Common myeloid progenitor, CD34-positive (primary cell): ENCODE data around the gene MBD6.

Experiments used
- CTCF ChIA-PET: fragments of 350-600 bp; sonication (Branson Sonifier 250); formaldehyde crosslinking; loops from one replicate; lab custom pipeline; 2021; ENCODE audit warnings: antibody characterized with exemption; lab: Charles Lee
- POLR2A ChIA-PET: fragments of 350-600 bp; sonication (Branson Sonifier 250); formaldehyde crosslinking; loops from one replicate; lab custom pipeline; 2021; ENCODE audit warnings: antibody characterized with exemption; lab: Charles Lee
- DNase-seq, 3 donors: peaks; one replicate each; pipeline versions ENCODE4 v3.0.0 to v3.0.0-alpha.2; 2013
- H3K27ac ChIP-seq, 2 experiments: 1 replicate in 1 of 2; 2 replicates in 1 of 2; pipeline ENCODE4 v1.7.0; 2013; ENCODE audit warnings: inconsistent platforms in 2 of 2, low read length in 2 of 2, mild to moderate bottlenecking in 2 of 2, low read depth in 1 of 2, moderate library complexity in 1 of 2; ENCODE audit not compliant: severe bottlenecking in 2 of 2, insufficient read depth in 1 of 2, poor library complexity in 1 of 2
- H3K27me3 ChIP-seq, 5 experiments: replicated peaks in 2 of 5; 1 replicate in 3 of 5; 2 replicates in 2 of 5; pipeline versions ENCODE4 v1.6.1 to v1.7.0; 2013; ENCODE audit warnings: low read length in 4 of 5, mild to moderate bottlenecking in 2 of 5, moderate library complexity in 2 of 5, inconsistent platforms in 1 of 5; ENCODE audit not compliant: insufficient read depth in 5 of 5, control insufficient read depth in 4 of 5
- H3K36me3 ChIP-seq, 4 experiments: 1 replicate in 2 of 4; 2 replicates in 2 of 4; pipeline versions ENCODE4 v1.6.1 to v1.7.0; 2013; ENCODE audit warnings: low read length in 3 of 4, control low read depth in 1 of 4, mild to moderate bottlenecking in 1 of 4; ENCODE audit not compliant: control insufficient read depth in 4 of 4, insufficient read depth in 4 of 4
- H3K4me1 ChIP-seq, 4 experiments: 1 replicate in 3 of 4; 2 replicates in 1 of 4; pipeline versions ENCODE4 v1.6.1 to v1.7.1; 2013; ENCODE audit warnings: low read length in 3 of 4, mild to moderate bottlenecking in 3 of 4, control low read depth in 1 of 4, inconsistent platforms in 1 of 4, moderate library complexity in 1 of 4; ENCODE audit not compliant: control insufficient read depth in 4 of 4, insufficient read depth in 4 of 4; ENCODE audit errors: control extremely low read depth in 1 of 4
- H3K4me3 ChIP-seq, 7 experiments: 1 replicate in 4 of 7; 2 replicates in 3 of 7; pipeline versions ENCODE4 v1.5.1 to v1.7.0; 2013; ENCODE audit warnings: mild to moderate bottlenecking in 7 of 7, low read length in 6 of 7, moderate library complexity in 6 of 7, inconsistent platforms in 2 of 7, low read depth in 2 of 7, control low read depth in 1 of 7; ENCODE audit not compliant: insufficient read depth in 4 of 7, control insufficient read depth in 1 of 7; ENCODE audit errors: extremely low read depth in 1 of 7
- H3K9me3 ChIP-seq, 5 experiments: 1 replicate in 4 of 5; 2 replicates in 1 of 5; pipeline versions ENCODE4 v1.6.1 to v1.7.1; 2013; ENCODE audit warnings: low read length in 4 of 5, mild to moderate bottlenecking in 2 of 5, inconsistent platforms in 1 of 5, low read depth in 1 of 5, moderate library complexity in 1 of 5; ENCODE audit not compliant: control insufficient read depth in 4 of 5, insufficient read depth in 2 of 5; ENCODE audit errors: control extremely low read depth in 1 of 5
- WGBS: methylation state at CpG from one replicate; pipeline ENCODE4 v1.1.5; 2013; ENCODE audit not compliant: insufficient coverage; 5-methylcytosine and 5-hydroxymethylcytosine counted together

Gene MBD6

GRCh38 chr12:57552306-57552651 is 29.7 kb downstream of the MBD6 start:
- ChIA-PET POLR2A (no interaction called here), CTCF (interaction anchor here (0.9 to 2.6 kb wide), 5 partner anchors 10 to 32 kb away, joined by 3 to 12 read pairs (median 3); no protein-coding TSS in a partner anchor)

GRCh38 chr12:57552835-57553313 is 30.2 kb downstream of the MBD6 start:
- CTCF ChIA-PET, result interaction anchor here (0.9 to 2.6 kb wide), 5 partner anchors 10 to 32 kb away, joined by 3 to 12 read pairs (median 3); no protein-coding TSS in a partner anchor
- Histone ChIP-seq H3K27me3 (peaks cover 0 to 32% (median 6%) of the 10 kb centered on the region in 5 experiments), H3K36me3 (no peaks in the 10 kb centered on the region), H3K4me3 (no peak overlapping the region), H3K27ac (peak overlapping the region in 1 of 2 experiments; percentile 45), H3K4me1 (peaks cover 0 to 13% (median 4%) of the 10 kb centered on the region in 4 experiments), H3K9me3 (no peaks in the 10 kb centered on the region)
- 67% methylated on average over 2 of the region's 6 CpGs for WGBS
- POLR2A ChIA-PET, result interaction anchor here (0.9 kb wide), 1 partner anchor 35 kb away, joined by 4 read pairs; no protein-coding TSS in a partner anchor
- peak in 1 of 3 donors; percentile 5 for DNase-seq

More at GRCh38 chr12:57552306-57552651, 29.7 kb downstream of the MBD6 start:
- H3K4me1 ChIP-seq, result peaks cover 0 to 16% (median 4%) of the 10 kb centered on the region in 4 experiments
- H3K27me3 ChIP-seq, result peaks cover 0 to 32% (median 6%) of the 10 kb centered on the region in 5 experiments
- peak overlapping the region in 1 of 2 experiments; percentile 45 for H3K27ac ChIP-seq
- 88% methylated on average over 1 of the region's 2 CpGs for WGBS
- no peaks in the 10 kb centered on the region for H3K36me3 ChIP-seq
- H3K4me3 ChIP-seq, result no peak overlapping the region
- DNase-seq, result no peak
- no peaks in the 10 kb centered on the region for H3K9me3 ChIP-seq

GRCh38 chr12:57553343-57554202 is 30.9 kb downstream of the MBD6 start:
- H3K4me3 ChIP-seq, result no peak overlapping the region

GRCh38 chr12:57554453-57554852 is 31.8 kb downstream of the MBD6 start:
- Histone ChIP-seq H3K36me3 (no peaks in the 10 kb centered on the region), H3K4me1 (peaks cover 0 to 11% (median 4%) of the 10 kb centered on the region in 4 experiments), H3K9me3 (no peaks in the 10 kb centered on the region), H3K27me3 (peaks cover 0 to 24% (median 0%) of the 10 kb centered on the region in 5 experiments), H3K27ac (no peak overlapping the region), H3K4me3 (no peak overlapping the region)
- ChIA-PET POLR2A (no interaction called here), CTCF (interaction anchor here (0.6 to 1.4 kb wide), 3 partner anchors 9 to 29 kb away, joined by 3 to 5 read pairs (median 3); no protein-coding TSS in a partner anchor)
- no peak for DNase-seq
- 100% methylated on average over 1 of the region's 2 CpGs for WGBS

More at GRCh38 chr12:57553343-57554202, 30.9 kb downstream of the MBD6 start:
- peaks cover 0 to 13% (median 4%) of the 10 kb centered on the region in 4 experiments for H3K4me1 ChIP-seq
- no peak for DNase-seq
- 98% methylated on average over 5 of the region's 7 CpGs for WGBS
- H3K9me3 ChIP-seq, result no peaks in the 10 kb centered on the region
- ChIA-PET CTCF (interaction anchor here (1.4 to 2.6 kb wide), 2 partner anchors 30 to 31 kb away, joined by 5 to 12 read pairs; no protein-coding TSS in a partner anchor), POLR2A (interaction anchor here (0.9 kb wide), 1 partner anchor 35 kb away, joined by 4 read pairs; no protein-coding TSS in a partner anchor)
- no peaks in the 10 kb centered on the region for H3K36me3 ChIP-seq
- peaks cover 0 to 29% (median 3%) of the 10 kb centered on the region in 5 experiments for H3K27me3 ChIP-seq
- H3K27ac ChIP-seq, result no peak overlapping the region

GRCh38 chr12:57554897-57555296 is 32.3 kb downstream of the MBD6 start:
- CTCF ChIA-PET, result interaction anchor here (0.6 to 1.4 kb wide), 3 partner anchors 9 to 29 kb away, joined by 3 to 5 read pairs (median 3); no protein-coding TSS in a partner anchor

GRCh38 chr12:57558864-57559263 is 36.2 kb downstream of the MBD6 start:
- CTCF ChIA-PET, result interaction anchor here (1.0 kb wide), 1 partner anchor 13 kb away, joined by 3 read pairs; no protein-coding TSS in a partner anchor

More at GRCh38 chr12:57554897-57555296, 32.3 kb downstream of the MBD6 start:
- no peak for DNase-seq
- peaks cover 0 to 22% (median 0%) of the 10 kb centered on the region in 5 experiments for H3K27me3 ChIP-seq
- H3K4me3 ChIP-seq, result no peak overlapping the region
- peaks cover 0 to 8% (median 3%) of the 10 kb centered on the region in 4 experiments for H3K4me1 ChIP-seq
- POLR2A ChIA-PET, result no interaction called here
- no peaks in the 10 kb centered on the region for H3K9me3 ChIP-seq
- no peak overlapping the region for H3K27ac ChIP-seq
- WGBS, result no CpG with 5 or more reads among the region's 1 CpG
- H3K36me3 ChIP-seq, result no peaks in the 10 kb centered on the region

More at GRCh38 chr12:57558864-57559263, 36.2 kb downstream of the MBD6 start:
- POLR2A ChIA-PET, result no interaction called here
- Histone ChIP-seq H3K27ac (no peak overlapping the region), H3K36me3 (no peaks in the 10 kb centered on the region), H3K4me3 (no peak overlapping the region), H3K27me3 (peaks cover 0 to 6% (median 0%) of the 10 kb centered on the region in 5 experiments), H3K4me1 (peaks cover 0 to 7% (median 2%) of the 10 kb centered on the region in 4 experiments), H3K9me3 (no peaks in the 10 kb centered on the region)
- WGBS, result 100% methylated on average over 1 of the region's 4 CpGs
- no peak for DNase-seq
